H9 (cell line): ENCODE data around the gene PRKAR2B. TPM values are rescaled to one million over a fixed set of nuclear protein-coding genes. Genes with fewer than 3 reads are reported as not detected.
"Not testable (repeated sequence)": the region's sequence is repeated elsewhere in the genome, so short reads cannot be mapped to it uniquely, and the experiment has no call there.

Source experiments
- DNase-seq: peaks from one replicate; pipeline ENCODE4 v3.0.0-alpha.2; 2017
- H2AFZ ChIP-seq: one replicate; pipeline ENCODE4 v1.6.1; 2013; ENCODE audit warnings: mild to moderate bottlenecking, low read length, control low read depth, moderate library complexity
- H2AK5ac ChIP-seq: 2 replicates; pipeline ENCODE4 v1.6.1; 2013; ENCODE audit warnings: low read length, control low read depth, mixed read lengths; ENCODE audit not compliant: insufficient read length
- H2BK120ac ChIP-seq: one replicate; pipeline ENCODE4 v1.6.1; 2013; ENCODE audit warnings: low read depth, mild to moderate bottlenecking, low read length, control low read depth, inconsistent platforms; ENCODE audit not compliant: poor library complexity, severe bottlenecking
- H2BK12ac ChIP-seq: 2 replicates; pipeline ENCODE4 v1.6.1; 2013; ENCODE audit warnings: low read length, control low read depth, mixed read lengths, low read depth; ENCODE audit not compliant: insufficient read length
- H2BK15ac ChIP-seq: 2 replicates; pipeline ENCODE4 v1.6.1; 2013; ENCODE audit warnings: low read depth, low read length, control low read depth
- H2BK20ac ChIP-seq: one replicate; pipeline ENCODE4 v1.6.1; 2013; ENCODE audit warnings: low read depth, mild to moderate bottlenecking, low read length, control low read depth, inconsistent platforms; ENCODE audit not compliant: poor library complexity, severe bottlenecking
- H2BK5ac ChIP-seq: 2 replicates; pipeline ENCODE4 v1.6.1; 2013; ENCODE audit warnings: low read length, control low read depth, mixed read lengths; ENCODE audit not compliant: insufficient read length
- H3K14ac ChIP-seq: 2 replicates; pipeline ENCODE4 v1.6.1; 2013; ENCODE audit warnings: low read length, control low read depth; ENCODE audit not compliant: insufficient read depth
- H3K18ac ChIP-seq: 2 replicates; pipeline ENCODE4 v1.6.1; 2013; ENCODE audit warnings: low read depth, mild to moderate bottlenecking, mixed read lengths, low read length, control low read depth; ENCODE audit not compliant: insufficient read length
- H3K23ac ChIP-seq: 2 replicates; pipeline ENCODE4 v1.6.1; 2013; ENCODE audit warnings: low read length, control low read depth, mixed read lengths, low read depth; ENCODE audit not compliant: insufficient read length
- H3K23me2 ChIP-seq: 2 replicates; pipeline ENCODE4 v1.6.1; 2013; ENCODE audit warnings: low read depth, mild to moderate bottlenecking, mixed read lengths, low read length, control low read depth; ENCODE audit not compliant: insufficient read length, poor library complexity, severe bottlenecking
- H3K27ac ChIP-seq: 2 replicates; pipeline ENCODE4 v1.5.1; 2013; ENCODE audit warnings: low read length, control low read depth, mixed read lengths, low read depth; ENCODE audit not compliant: insufficient read length
- H3K27me3 ChIP-seq: 2 replicates; pipeline ENCODE4 v1.6.1; 2013; ENCODE audit warnings: low read length, control low read depth, inconsistent platforms; ENCODE audit not compliant: insufficient read depth
- H3K4ac ChIP-seq: 2 replicates; pipeline ENCODE4 v1.6.1; 2013; ENCODE audit warnings: low read depth, mild to moderate bottlenecking, control low read depth, inconsistent platforms, low read length, moderate library complexity
- H3K4me1 ChIP-seq: 2 replicates; pipeline ENCODE4 v1.6.1; 2013; ENCODE audit warnings: low read length, control low read depth, inconsistent platforms; ENCODE audit not compliant: insufficient read depth
- H3K4me2 ChIP-seq: 2 replicates; pipeline ENCODE4 v1.6.1; 2013; ENCODE audit warnings: low read length, control low read depth, mixed read lengths; ENCODE audit not compliant: insufficient read length, insufficient read depth
- H3K56ac ChIP-seq: 2 replicates; pipeline ENCODE4 v1.6.1; 2013; ENCODE audit warnings: low read depth, mild to moderate bottlenecking, mixed read lengths, low read length, control low read depth; ENCODE audit not compliant: insufficient read length
- H3K79me1 ChIP-seq: 2 replicates; pipeline ENCODE4 v1.6.1; 2013; ENCODE audit warnings: low read depth, mild to moderate bottlenecking, moderate library complexity, low read length, control low read depth, inconsistent platforms; ENCODE audit not compliant: insufficient read depth, poor library complexity, severe bottlenecking
- H3K79me2 ChIP-seq: 2 replicates; pipeline ENCODE4 v1.6.1; 2013; ENCODE audit warnings: low read length, control low read depth, inconsistent platforms; ENCODE audit not compliant: insufficient read depth
- H3K9ac ChIP-seq: 2 replicates; pipeline ENCODE4 v1.6.1; 2013; ENCODE audit warnings: low read length, control low read depth, mixed read lengths; ENCODE audit not compliant: insufficient read length; ENCODE audit errors: extremely low read depth
- H3K9me3 ChIP-seq: one replicate; pipeline ENCODE4 v1.6.1; 2013; ENCODE audit warnings: low read depth, low read length, inconsistent platforms; ENCODE audit not compliant: control insufficient read depth
- H3T11ph ChIP-seq: one replicate; pipeline ENCODE4 v1.6.1; 2013; ENCODE audit warnings: mild to moderate bottlenecking, low read length, control low read depth, inconsistent platforms
- H4K20me1 ChIP-seq: one replicate; pipeline ENCODE4 v1.6.1; 2013; ENCODE audit not compliant: control insufficient read depth, insufficient read length, insufficient read depth
- H4K5ac ChIP-seq: 2 replicates; pipeline ENCODE4 v1.6.1; 2013; ENCODE audit warnings: low read depth, mild to moderate bottlenecking, mixed read lengths, low read length, control low read depth; ENCODE audit not compliant: insufficient read length
- H4K8ac ChIP-seq: replicated peaks from 2 replicates; pipeline ENCODE4 v1.6.1; 2013; ENCODE audit warnings: low read length, control low read depth, mixed read lengths, low read depth; ENCODE audit not compliant: insufficient read length
- H4K91ac ChIP-seq: 2 replicates; pipeline ENCODE4 v1.6.1; 2013; ENCODE audit warnings: low read depth, mild to moderate bottlenecking, moderate library complexity, mixed read lengths, low read length, control low read depth; ENCODE audit not compliant: insufficient read length
- H3K27ac Mint-ChIP-seq, 3 experiments: 2 replicates in 2 of 3; 3 replicates in 1 of 3; pipeline ENCODE4 v1.8.0; 2020 to 2021; ENCODE audit warnings: mixed read lengths in 3 of 3, mild to moderate bottlenecking in 1 of 3, moderate library complexity in 1 of 3
- H3K27me3 Mint-ChIP-seq: 2 replicates; pipeline ENCODE4 v1.8.0; 2021; ENCODE audit warnings: low read depth, mild to moderate bottlenecking, moderate library complexity, mixed read lengths
- H3K36me3 Mint-ChIP-seq, 3 experiments: 2 replicates in 2 of 3; 3 replicates in 1 of 3; pipeline ENCODE4 v1.8.0; 2020 to 2021; ENCODE audit warnings: low read depth in 3 of 3, mixed read lengths in 3 of 3; ENCODE audit not compliant: insufficient read depth in 1 of 3
- H3K4me1 Mint-ChIP-seq, 2 experiments: 2 replicates each; pipeline ENCODE4 v1.8.0; 2020; ENCODE audit warnings: mixed read lengths in 2 of 2
- H3K4me3 Mint-ChIP-seq, 2 experiments: 2 replicates in 1 of 2; 3 replicates in 1 of 2; pipeline ENCODE4 v1.8.0; 2020 to 2021; ENCODE audit warnings: mild to moderate bottlenecking in 2 of 2, mixed read lengths in 2 of 2, moderate library complexity in 1 of 2
- H3K9me3 Mint-ChIP-seq, 2 experiments: 2 replicates in 1 of 2; 3 replicates in 1 of 2; pipeline ENCODE4 v1.8.0; 2020; ENCODE audit warnings: mild to moderate bottlenecking in 2 of 2, mixed read lengths in 2 of 2, moderate library complexity in 1 of 2
- CTCF ChIP-seq: fragments of 200-600 bp; sonication (generic); conservative IDR thresholded peaks from 3 replicates; pipeline ENCODE4 v1.8.0; 2021; ENCODE audit warnings: antibody characterized with exemption, mild to moderate bottlenecking
- WGBS: extraction: QIAGEN DNeasy Blood & Tissue Kit; methylation state at CpG from one replicate; pipeline ENCODE4 v1.1.7; 2013; ENCODE audit warnings: missing lambda C conversion rate, low lambda C conversion rate, mixed read lengths; ENCODE audit not compliant: insufficient read length; ENCODE audit errors: extremely low coverage; 5-methylcytosine and 5-hydroxymethylcytosine counted together
- total RNA-seq: library from RNA; stranded (reverse); gene quantifications from 2 replicates; pipeline ENCODE4 v1.2.1, GENCODE V29; 2021

PRKAR2B gene
- total RNA-seq, 1 experiment from 2014 or later, result 16.6 TPM

DNA sequence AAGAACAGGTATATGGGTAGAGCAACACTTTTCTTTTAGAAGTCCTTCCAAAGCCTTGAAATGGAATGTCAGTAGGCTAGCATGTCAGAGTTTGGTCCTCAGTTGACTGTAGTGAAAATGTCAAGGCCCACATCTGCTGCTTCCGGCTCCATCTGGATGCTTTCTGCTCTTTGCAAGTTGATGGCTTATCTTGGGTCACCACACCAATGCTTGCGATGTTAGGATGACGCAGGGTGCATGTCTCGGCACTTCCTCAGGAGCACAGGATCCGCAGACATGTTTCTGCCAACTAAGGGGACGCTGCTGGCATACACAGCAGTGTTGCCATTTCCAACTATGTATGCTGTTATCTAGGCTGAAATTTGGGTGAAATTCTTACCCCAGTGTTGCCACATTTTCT lies 110.3 kb downstream of the PRKAR2B start:
- H2BK12ac ChIP-seq, result no peak overlapping the region
- no peaks in the 10 kb centered on the region for H3K9me3 ChIP-seq
- H3K23ac ChIP-seq, result no peak overlapping the region
- no peak overlapping the region for H3K4me3 Mint-ChIP-seq
- no peak overlapping the region for H3K56ac ChIP-seq
- no peak overlapping the region for H3K4me2 ChIP-seq
- no peak overlapping the region for H3K14ac ChIP-seq
- H2AFZ ChIP-seq, result no peak overlapping the region
- no peaks in the 10 kb centered on the region for H3K27me3 Mint-ChIP-seq
- no peak for TF ChIP-seq CTCF
- H3K23me2 ChIP-seq, result no peaks in the 10 kb centered on the region
- H2BK20ac ChIP-seq, result no peak overlapping the region
- H3K79me1 ChIP-seq, result no peaks in the 10 kb centered on the region
- DNase-seq, result no peak
- no peak overlapping the region for H4K5ac ChIP-seq
- no peaks in the 10 kb centered on the region for H3K79me2 ChIP-seq
- H3K9me3 Mint-ChIP-seq, result no peaks in the 10 kb centered on the region; a peak in 1 of 5 replicates
- H3K36me3 Mint-ChIP-seq, result peaks cover 2 to 26% (median 9%) of the 10 kb centered on the region in 3 experiments; a peak in 6 of 7 replicates
- no peak overlapping the region for H3K9ac ChIP-seq
- H3T11ph ChIP-seq, result no peak overlapping the region
- peaks cover 0 to 4% of the 10 kb centered on the region in 2 experiments; a peak in 1 of 4 replicates for H3K4me1 Mint-ChIP-seq
- H2BK15ac ChIP-seq, result no peak overlapping the region
- no peaks in the 10 kb centered on the region for H3K27me3 ChIP-seq
- H4K91ac ChIP-seq, result no peak overlapping the region
- no peak overlapping the region for H3K18ac ChIP-seq
- H2BK120ac ChIP-seq, result no peak overlapping the region
- H4K20me1 ChIP-seq, result no peaks in the 10 kb centered on the region
- H3K27ac Mint-ChIP-seq, result no peak overlapping the region
- no peak overlapping the region for H2BK5ac ChIP-seq
- no peaks in the 10 kb centered on the region for H3K4me1 ChIP-seq
- no peak overlapping the region for H3K4ac ChIP-seq
- no CpG with 5 or more reads among the region's 6 CpGs for WGBS
- H2AK5ac ChIP-seq, result no peak overlapping the region
- H4K8ac ChIP-seq, result no peak overlapping the region
- no peak overlapping the region for H3K27ac ChIP-seq

GRCh38 chr7:107155726-107156125 lies 111.2 kb downstream of the PRKAR2B start:
- not testable (repeated sequence) for H3K4me3 Mint-ChIP-seq, H3K79me2 ChIP-seq, H2AK5ac ChIP-seq, H2BK12ac ChIP-seq, H2BK15ac ChIP-seq, H3K23me2 ChIP-seq, H3K56ac ChIP-seq, H2BK120ac ChIP-seq, H3K23ac ChIP-seq, DNase-seq, H3K14ac ChIP-seq, H4K5ac ChIP-seq, H3K27ac ChIP-seq, H2BK5ac ChIP-seq, H4K8ac ChIP-seq, H3K9me3 Mint-ChIP-seq, H3K4me1 Mint-ChIP-seq, H3K18ac ChIP-seq, H4K91ac ChIP-seq, H2AFZ ChIP-seq, H3K9me3 ChIP-seq, H3K4me2 ChIP-seq, H3T11ph ChIP-seq, H3K27me3 Mint-ChIP-seq, H3K79me1 ChIP-seq, H3K4ac ChIP-seq, H3K27me3 ChIP-seq, H3K4me1 ChIP-seq, H3K9ac ChIP-seq, H2BK20ac ChIP-seq, H4K20me1 ChIP-seq
- H3K36me3 Mint-ChIP-seq, result peaks cover 2 to 26% (median 9%) of the 10 kb centered on the region in 3 experiments; a peak in 6 of 7 replicates
- no CpG with 5 or more reads among the region's 3 CpGs for WGBS
- peak overlapping the region in 1 of 3 experiments; percentile 91; a peak in 2 of 7 replicates for H3K27ac Mint-ChIP-seq
